EL (cell line): Measurements from ENCODE around the gene INO80E.
A peak's percentile ranks its signal among the peaks of the same experiment; 100 is the strongest.
"Not testable (repeated sequence)": the region's sequence is repeated elsewhere in the genome, so short reads cannot be mapped to it uniquely, and the experiment has no call there.

ENCODE experiments used
- DNase-seq: peaks from one replicate; pipeline ENCODE4 v3.0.0-alpha.2; 2016

The INO80E gene

GRCh38 chr16:29995911-29996765, at the start of gene INO80E:
Gene INO80E (plus strand): TSS chr16:29996241. CDS start chr16:29996311, 70 bp downstream.
- peak; percentile 95 for DNase-seq

GRCh38 chr16:29947897-29948296, 48.1 kb upstream of the INO80E start:
- no peak for DNase-seq

GRCh38 chr16:29950806-29951461, 45.1 kb upstream of the INO80E start:
- DNase-seq = no peak

GRCh38 chr16:29951625-29952365, 44.2 kb upstream of the INO80E start:
- no peak for DNase-seq

GRCh38 chr16:29958756-29959155, 37.3 kb upstream of the INO80E start:
- no peak for DNase-seq

- DNase-seq = no peak
These were observed 36.7 kb upstream of the INO80E start for GRCh38 chr16:29959293-29959692.

- not testable (repeated sequence) for DNase-seq
These were observed 36.2 kb upstream of the INO80E start for GRCh38 chr16:29959821-29960220.

- no peak for DNase-seq
These were observed 34.9 kb upstream of the INO80E start for GRCh38 chr16:29961127-29961478.

GRCh38 chr16:29961479-29962343, 34.3 kb upstream of the INO80E start, which contains the start of gene TMEM219:
Gene TMEM219 (plus strand): TSS chr16:29962079. CDS start chr16:29963144, 1,065 bp downstream.
- peak; percentile 92 for DNase-seq

- DNase-seq = peak; percentile 48
These were observed 33.6 kb upstream of the INO80E start for GRCh38 chr16:29962344-29962994.

- DNase-seq = no peak
These were observed 32.9 kb upstream of the INO80E start for GRCh38 chr16:29963021-29963743.

- DNase-seq = no peak
These were observed 27.8 kb upstream of the INO80E start for GRCh38 chr16:29968205-29968604.

GRCh38 chr16:29971304-29971703, 24.7 kb upstream of the INO80E start:
- DNase-seq = no peak

- no peak for DNase-seq
These were observed 23.5 kb upstream of the INO80E start for GRCh38 chr16:29972500-29972899.

- no peak for DNase-seq
These were observed 23.1 kb upstream of the INO80E start for GRCh38 chr16:29972992-29973383.

GRCh38 chr16:29973384-29974246, 22.4 kb upstream of the INO80E start, which contains the start of gene TAOK2:
Gene TAOK2 (plus strand): TSS chr16:29973868. CDS start chr16:29977773, 3,905 bp downstream.
- peak; percentile 99 for DNase-seq

- peak; percentile 18 for DNase-seq
These were observed 21.5 kb upstream of the INO80E start for GRCh38 chr16:29974291-29975133.

- no peak for DNase-seq
These were observed 20.9 kb upstream of the INO80E start for GRCh38 chr16:29975134-29975538.
